Lung (tissue), 12 donors: ENCODE data around the gene MORC1. TPM values are rescaled to one million over a fixed set of nuclear protein-coding genes. Genes with fewer than 3 reads are reported as not detected.
A peak's percentile ranks its signal among the peaks of the same experiment; 100 is the strongest.

ENCODE experiments used
- ATAC-seq: fragments of 200-7000 bp; cut with Tn5 transposase; one replicate; pipeline ENCODE4 v1.9.1; 2020; ENCODE audit warnings: moderate number of reproducible peaks; ENCODE audit not compliant: insufficient read depth, low FRiP score
- DNase-seq, 3 donors: peaks; one replicate each; pipeline ENCODE4 v3.0.0-alpha.2; 2013 to 2017
- H3K27ac ChIP-seq, 2 donors: one replicate each; pipeline ENCODE4 v1.5.1; 2013; ENCODE audit warnings: mild to moderate bottlenecking in 2 of 2, moderate library complexity in 2 of 2, control low read depth in 1 of 2, inconsistent platforms in 1 of 2, low read depth in 1 of 2, low read length in 1 of 2
- H3K27me3 ChIP-seq, 3 donors: one replicate each; pipeline ENCODE4 v1.5.1; 2013; ENCODE audit warnings: low read length in 2 of 3; ENCODE audit not compliant: control insufficient read depth in 3 of 3, insufficient read depth in 3 of 3
- H3K36me3 ChIP-seq, 4 donors: one replicate each; pipeline ENCODE4 v1.5.1; 2013; ENCODE audit warnings: low read length in 4 of 4, mild to moderate bottlenecking in 1 of 4, moderate library complexity in 1 of 4; ENCODE audit not compliant: control insufficient read depth in 4 of 4, insufficient read depth in 4 of 4
- H3K4me1 ChIP-seq, 5 donors: one replicate each; pipeline ENCODE4 v1.5.1; 2013; ENCODE audit warnings: low read length in 5 of 5, mild to moderate bottlenecking in 2 of 5, moderate library complexity in 1 of 5; ENCODE audit not compliant: control insufficient read depth in 5 of 5, insufficient read depth in 5 of 5
- H3K4me3 ChIP-seq: one replicate; pipeline ENCODE4 v1.5.1; 2013; ENCODE audit warnings: mild to moderate bottlenecking, control low read depth, moderate library complexity
- H3K9ac ChIP-seq, 2 donors: one replicate each; pipeline ENCODE4 v1.5.1; 2013; ENCODE audit warnings: low read length in 2 of 2, control low read depth in 1 of 2; ENCODE audit not compliant: insufficient read depth in 1 of 2
- H3K9me3 ChIP-seq, 4 donors: one replicate each; pipeline ENCODE4 v1.5.1; 2013; ENCODE audit warnings: low read length in 3 of 4, mild to moderate bottlenecking in 1 of 4, moderate library complexity in 1 of 4; ENCODE audit not compliant: control insufficient read depth in 4 of 4, insufficient read depth in 3 of 4
- WGBS, 2 donors: extraction: QIAGEN DNeasy Blood & Tissue Kit; methylation state at CpG; one replicate each; pipeline ENCODE4 v1.1.7; 2013; 5-methylcytosine and 5-hydroxymethylcytosine counted together
- polyA plus RNA-seq, 2 donors: library from polyadenylated mRNA; stranded (reverse); fragments of 200-250 nt; gene quantifications; one replicate each; pipeline ENCODE4 v1.2.1, GENCODE V29; 2013
- total RNA-seq, 2 donors: library from RNA; depleted of rRNA in 1 of 2; stranded (reverse); fragments of >200 nt in 1 of 2; gene quantifications; one replicate each; pipeline ENCODE4 v1.2.1, GENCODE V29; 2014 to 2021
- TF ChIP-seq, protein P1 (sequence below): IDR thresholded peaks from 2 replicates; pipeline ENCODE4 v1.5.1; 2012; ENCODE audit warnings: mild to moderate bottlenecking; ENCODE audit errors: control extremely low read depth, extremely low read depth
- donor health status: control.
- donor health status: control.
- donor health status: Bipolar disorder and iron deficiency.
- donor health status: healthy.
- donor health status: DM: yes; HTN: yes; CAD: no.

MORC1 gene
- total and polyA plus RNA-seq, 4 donors = not detected

DNA sequence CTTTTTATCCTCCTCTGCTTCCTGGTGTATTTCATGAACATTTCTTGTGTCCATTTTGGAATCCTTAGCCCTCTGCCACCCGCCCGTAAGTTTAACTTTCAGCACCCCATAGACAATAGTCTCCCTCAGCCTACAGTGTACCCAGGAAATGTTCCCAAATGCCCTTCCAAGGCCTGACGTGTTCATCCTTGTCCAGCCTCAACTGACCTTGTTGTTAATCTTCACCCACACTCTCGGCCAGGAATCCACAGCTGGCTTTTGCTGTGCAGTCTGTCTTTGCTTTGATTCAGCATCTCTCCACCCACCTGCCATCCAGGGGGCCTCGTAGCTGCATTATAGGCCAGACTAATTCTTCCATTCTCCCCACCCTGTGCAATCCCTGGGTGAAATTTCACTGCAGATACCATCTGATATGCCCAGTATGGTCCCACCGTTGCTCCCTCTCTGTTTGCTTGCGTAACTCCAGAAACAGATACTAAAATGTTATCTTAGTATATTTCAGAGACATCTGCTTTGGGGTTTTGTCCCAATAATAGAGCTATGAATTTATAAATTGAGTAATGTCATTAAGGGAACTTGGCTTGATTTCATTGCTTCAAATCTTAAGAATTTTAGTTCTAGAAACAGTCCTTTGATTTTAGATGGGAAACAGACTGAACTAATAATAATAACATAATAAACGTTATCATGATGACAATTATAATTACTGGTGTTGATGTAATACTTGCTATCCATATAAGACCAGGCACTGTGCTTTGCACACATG, 180.8 kb downstream of the MORC1 start:
- Histone ChIP-seq H3K27me3 (no peaks in the 10 kb centered on the region), H3K9ac (no peak overlapping the region), H3K9me3 (no peaks in the 10 kb centered on the region), H3K4me1 (no peaks in the 10 kb centered on the region), H3K36me3 (no peaks in the 10 kb centered on the region), H3K27ac (no peak overlapping the region), H3K4me3 (no peak overlapping the region)
- 77 to 85% methylated on average over 8 of the region's 8 CpGs for WGBS, 2 donors
- TF ChIP-seq, protein P1, sequence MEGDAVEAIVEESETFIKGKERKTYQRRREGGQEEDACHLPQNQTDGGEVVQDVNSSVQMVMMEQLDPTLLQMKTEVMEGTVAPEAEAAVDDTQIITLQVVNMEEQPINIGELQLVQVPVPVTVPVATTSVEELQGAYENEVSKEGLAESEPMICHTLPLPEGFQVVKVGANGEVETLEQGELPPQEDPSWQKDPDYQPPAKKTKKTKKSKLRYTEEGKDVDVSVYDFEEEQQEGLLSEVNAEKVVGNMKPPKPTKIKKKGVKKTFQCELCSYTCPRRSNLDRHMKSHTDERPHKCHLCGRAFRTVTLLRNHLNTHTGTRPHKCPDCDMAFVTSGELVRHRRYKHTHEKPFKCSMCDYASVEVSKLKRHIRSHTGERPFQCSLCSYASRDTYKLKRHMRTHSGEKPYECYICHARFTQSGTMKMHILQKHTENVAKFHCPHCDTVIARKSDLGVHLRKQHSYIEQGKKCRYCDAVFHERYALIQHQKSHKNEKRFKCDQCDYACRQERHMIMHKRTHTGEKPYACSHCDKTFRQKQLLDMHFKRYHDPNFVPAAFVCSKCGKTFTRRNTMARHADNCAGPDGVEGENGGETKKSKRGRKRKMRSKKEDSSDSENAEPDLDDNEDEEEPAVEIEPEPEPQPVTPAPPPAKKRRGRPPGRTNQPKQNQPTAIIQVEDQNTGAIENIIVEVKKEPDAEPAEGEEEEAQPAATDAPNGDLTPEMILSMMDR = no peak
- ATAC-seq = no peak
- no peak for DNase-seq

DNA sequence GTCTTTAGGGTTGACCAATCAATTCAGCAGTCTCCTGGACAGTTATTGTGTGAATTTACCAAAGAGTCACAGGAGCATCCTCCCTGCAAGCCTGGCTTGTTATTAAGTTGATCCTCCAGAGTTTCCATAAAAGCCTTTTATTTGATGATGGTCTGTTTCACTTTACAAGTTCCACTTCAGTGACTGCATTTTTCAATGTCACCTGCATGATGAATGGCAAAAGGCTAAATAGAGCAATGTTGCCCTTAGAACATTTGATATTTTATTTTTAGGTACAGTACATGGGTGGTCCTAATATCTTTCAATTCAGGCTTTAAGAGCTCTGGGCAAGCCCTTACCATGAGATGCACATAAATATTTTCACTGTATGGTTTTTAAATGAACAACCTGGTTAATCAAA, 186.9 kb downstream of the MORC1 start:
- DNase-seq = no peak
- H3K9ac ChIP-seq = no peak overlapping the region
- H3K27me3 ChIP-seq = no peaks in the 10 kb centered on the region
- TF ChIP-seq, protein P1 = no peak
- no peaks in the 10 kb centered on the region for H3K4me1 ChIP-seq
- no peak overlapping the region for H3K27ac ChIP-seq
- no peak overlapping the region for H3K4me3 ChIP-seq
- no peaks in the 10 kb centered on the region for H3K36me3 ChIP-seq
- no peak for ATAC-seq
- peaks cover 0 to 3% (median 0%) of the 10 kb centered on the region in 4 donors for H3K9me3 ChIP-seq

DNA sequence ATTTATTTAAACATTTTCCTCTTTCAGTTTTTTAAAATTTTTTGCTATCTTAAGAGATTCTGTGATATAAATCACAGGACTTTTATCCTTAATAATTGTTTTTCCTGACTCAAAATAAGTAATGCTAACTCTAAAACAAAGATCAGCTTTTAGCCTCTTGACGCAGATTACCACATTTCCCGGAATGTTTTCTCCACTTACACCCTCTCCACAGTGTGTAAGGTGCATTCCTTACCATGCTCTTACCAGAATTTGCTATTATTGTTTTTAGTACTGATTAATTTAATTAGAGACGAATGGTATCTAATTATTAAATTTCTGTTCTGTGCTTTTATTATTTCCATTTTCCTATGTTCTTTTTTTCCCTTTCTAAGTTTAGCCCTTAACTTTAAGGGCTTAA, 199.1 kb downstream of the MORC1 start:
- Histone ChIP-seq H3K4me3 (no peak overlapping the region), H3K27me3 (peaks cover 0 to 2% (median 0%) of the 10 kb centered on the region in 3 donors), H3K4me1 (no peaks in the 10 kb centered on the region), H3K36me3 (no peaks in the 10 kb centered on the region), H3K27ac (no peak overlapping the region), H3K9ac (no peak overlapping the region), H3K9me3 (no peaks in the 10 kb centered on the region)
- 60 to 80% methylated on average over 3 of the region's 3 CpGs for WGBS, 2 donors
- no peak for ATAC-seq
- DNase-seq = peak in 1 of 3 donors; percentile 7
- TF ChIP-seq, protein P1 = no peak
